ENCODE results near the gene IQCK.
"Not testable (repeated sequence)": the region's sequence is repeated elsewhere in the genome, so short reads cannot be mapped to it uniquely, and the experiment has no call there.

The IQCK gene

GRCh38 chr16:19678804-19679203 is 39.3 kb upstream of the IQCK start:
- H3K9me3 ChIP-seq (ENCODE audit: control insufficient read depth, low read length): peaks cover 4% of the 10 kb centered on the region
- no peak overlapping the region for H2BK12ac ChIP-seq (ENCODE audit: low read length in 2 of 2)
- WGBS: over 99% methylated on average over 7 of the region's 7 CpGs
- no peak overlapping the region for H2BK120ac ChIP-seq (ENCODE audit: low read depth, low read length)
- no peak overlapping the region for H4K8ac ChIP-seq (ENCODE audit: low read length)
- no peak overlapping the region for H3K18ac ChIP-seq (ENCODE audit: low read depth in 1 of 2, low read length in 2 of 2)
- H3K9ac ChIP-seq (ENCODE audit: low read length): no peak overlapping the region
- no peak for DNase-seq
- H3K14ac ChIP-seq (ENCODE audit: low read length in 2 of 2): no peak overlapping the region
- peaks cover 36 to 67% of the 10 kb centered on the region in 2 experiments for H3K36me3 ChIP-seq (ENCODE audit: control insufficient read depth in 1 of 2, insufficient read depth in 2 of 2, low read depth in 1 of 2, low read length in 2 of 2)
- H3K27ac ChIP-seq (ENCODE audit: low read length, poor library complexity, severe bottlenecking): no peak overlapping the region
- no peak overlapping the region for H3K23ac ChIP-seq (ENCODE audit: low read length in 2 of 2)
- no peaks in the 10 kb centered on the region for H3K27me3 ChIP-seq (ENCODE audit: control insufficient read depth in 1 of 2, insufficient read depth in 1 of 2, low read length in 2 of 2)
- H2AK5ac ChIP-seq (ENCODE audit: low read length, severe bottlenecking): no peak overlapping the region
- no peak overlapping the region for H3K4me2 ChIP-seq (ENCODE audit: low read length, poor library complexity, severe bottlenecking)
- no peak overlapping the region for H2BK15ac ChIP-seq (ENCODE audit: low read depth, poor library complexity, severe bottlenecking)
- no peak overlapping the region for H2BK5ac ChIP-seq (ENCODE audit: low read depth, low read length, poor library complexity, severe bottlenecking)
- H4K91ac ChIP-seq (ENCODE audit: low read length): no peak overlapping the region
- H3K4me3 ChIP-seq (ENCODE audit: insufficient read depth in 1 of 2, low read depth in 1 of 2, low read length in 2 of 2): no peak overlapping the region
- H2AFZ ChIP-seq (ENCODE audit: low read depth, low read length): no peak overlapping the region
- H3K79me1 ChIP-seq (replicated peaks; ENCODE audit: low read length, poor library complexity, severe bottlenecking): peaks cover 2% of the 10 kb centered on the region
- H3K4me1 ChIP-seq (ENCODE audit: control insufficient read depth, insufficient read depth, low read depth, low read length): no peaks in the 10 kb centered on the region
- no peak overlapping the region for H3K4ac ChIP-seq (ENCODE audit: low read depth in 1 of 2, low read length in 2 of 2)

DNA sequence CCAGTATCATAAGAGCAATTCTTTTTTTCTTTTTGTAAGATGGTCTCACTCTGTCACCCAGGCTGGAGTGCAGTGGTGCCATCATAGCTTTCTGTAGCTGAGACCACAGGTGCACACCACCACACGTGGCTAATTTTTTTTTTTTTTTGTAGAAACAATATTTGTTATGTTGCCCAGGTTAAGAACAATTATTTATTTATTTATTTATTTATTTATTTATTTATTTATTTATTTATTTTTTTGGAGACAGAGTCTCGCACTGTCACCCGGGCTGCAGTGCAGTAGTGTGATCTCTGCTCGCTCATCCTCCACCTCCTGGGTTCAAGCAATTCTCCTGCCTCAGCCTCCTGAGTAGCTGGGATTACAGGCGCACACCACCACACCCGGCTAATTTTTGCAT is 38.8 kb upstream of the IQCK start:
- not testable (repeated sequence) for H3K4me1 ChIP-seq (ENCODE audit: control insufficient read depth, insufficient read depth, low read depth, low read length); H3K4me3 ChIP-seq (ENCODE audit: insufficient read depth in 1 of 2, low read depth in 1 of 2, low read length in 2 of 2); H3K4me2 ChIP-seq (ENCODE audit: low read length, poor library complexity, severe bottlenecking); H3K27ac ChIP-seq (ENCODE audit: low read length, poor library complexity, severe bottlenecking); H3K4ac ChIP-seq (ENCODE audit: low read depth in 1 of 2, low read length in 2 of 2); H2AFZ ChIP-seq (ENCODE audit: low read depth, low read length); H3K9ac ChIP-seq (ENCODE audit: low read length); H2BK5ac ChIP-seq (ENCODE audit: low read depth, low read length, poor library complexity, severe bottlenecking); H3K79me1 ChIP-seq (replicated peaks; ENCODE audit: low read length, poor library complexity, severe bottlenecking); H4K91ac ChIP-seq (ENCODE audit: low read length); DNase-seq; H2AK5ac ChIP-seq (ENCODE audit: low read length, severe bottlenecking); H4K8ac ChIP-seq (ENCODE audit: low read length); H3K14ac ChIP-seq (ENCODE audit: low read length in 2 of 2); H2BK12ac ChIP-seq (ENCODE audit: low read length in 2 of 2); H3K18ac ChIP-seq (ENCODE audit: low read depth in 1 of 2, low read length in 2 of 2); H3K27me3 ChIP-seq (ENCODE audit: control insufficient read depth in 1 of 2, insufficient read depth in 1 of 2, low read length in 2 of 2); H3K23ac ChIP-seq (ENCODE audit: low read length in 2 of 2); H2BK15ac ChIP-seq (ENCODE audit: low read depth, poor library complexity, severe bottlenecking); H2BK120ac ChIP-seq (ENCODE audit: low read depth, low read length); H3K9me3 ChIP-seq (ENCODE audit: control insufficient read depth, low read length)
- 97% methylated on average over 5 of the region's 6 CpGs for WGBS
- H3K36me3 ChIP-seq (ENCODE audit: control insufficient read depth in 1 of 2, insufficient read depth in 2 of 2, low read depth in 1 of 2, low read length in 2 of 2): peaks cover 39 to 70% of the 10 kb centered on the region in 2 experiments

DNA sequence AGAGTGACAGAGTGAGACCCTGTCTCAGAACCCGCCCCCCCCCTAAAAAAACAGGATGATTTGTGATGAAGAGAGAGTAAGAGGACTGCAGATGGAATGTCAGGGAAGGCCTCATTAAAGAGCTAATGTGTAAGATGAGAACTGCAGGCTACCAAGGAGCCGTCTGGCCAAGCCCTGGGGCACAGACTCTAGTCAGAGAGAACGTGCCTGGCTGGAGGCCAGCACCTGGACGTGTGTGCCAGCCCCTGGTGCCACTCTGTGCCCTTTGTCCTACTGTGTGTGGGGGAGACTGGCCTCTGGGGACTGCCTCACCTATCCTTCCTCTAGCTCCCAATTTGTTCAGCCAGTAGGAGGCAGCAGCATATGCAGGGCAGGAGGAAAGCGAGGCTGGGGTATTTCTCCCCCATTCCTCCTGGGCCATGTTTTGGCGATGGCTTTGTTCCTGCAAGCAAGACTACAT is 37.2 kb upstream of the IQCK start:
- Histone ChIP-seq H2BK5ac (ENCODE audit: low read depth, low read length, poor library complexity, severe bottlenecking) (no peak overlapping the region), H4K8ac (ENCODE audit: low read length) (no peak overlapping the region), H3K14ac (ENCODE audit: low read length in 2 of 2) (no peak overlapping the region), H3K23ac (ENCODE audit: low read length in 2 of 2) (no peak overlapping the region), H2BK15ac (ENCODE audit: low read depth, poor library complexity, severe bottlenecking) (no peak overlapping the region), H3K4me3 (ENCODE audit: insufficient read depth in 1 of 2, low read depth in 1 of 2, low read length in 2 of 2) (no peak overlapping the region), H3K4me2 (ENCODE audit: low read length, poor library complexity, severe bottlenecking) (no peak overlapping the region), H2BK12ac (ENCODE audit: low read length in 2 of 2) (no peak overlapping the region), H2AK5ac (ENCODE audit: low read length, severe bottlenecking) (no peak overlapping the region), H4K91ac (ENCODE audit: low read length) (no peak overlapping the region), H2AFZ (ENCODE audit: low read depth, low read length) (no peak overlapping the region), H3K18ac (ENCODE audit: low read depth in 1 of 2, low read length in 2 of 2) (no peak overlapping the region), H3K27me3 (ENCODE audit: control insufficient read depth in 1 of 2, insufficient read depth in 1 of 2, low read length in 2 of 2) (no peaks in the 10 kb centered on the region), H3K4me1 (ENCODE audit: control insufficient read depth, insufficient read depth, low read depth, low read length) (no peaks in the 10 kb centered on the region), H3K4ac (ENCODE audit: low read depth in 1 of 2, low read length in 2 of 2) (no peak overlapping the region), H2BK120ac (ENCODE audit: low read depth, low read length) (no peak overlapping the region), H3K9me3 (ENCODE audit: control insufficient read depth, low read length) (peaks cover 9% of the 10 kb centered on the region), H3K79me1 (replicated peaks; ENCODE audit: low read length, poor library complexity, severe bottlenecking) (peaks cover 2% of the 10 kb centered on the region), H3K36me3 (ENCODE audit: control insufficient read depth in 1 of 2, insufficient read depth in 2 of 2, low read depth in 1 of 2, low read length in 2 of 2) (peaks cover 45 to 75% of the 10 kb centered on the region in 2 experiments), H3K9ac (ENCODE audit: low read length) (no peak overlapping the region), H3K27ac (ENCODE audit: low read length, poor library complexity, severe bottlenecking) (no peak overlapping the region)
- WGBS: 97% methylated on average over 5 of the region's 6 CpGs
- DNase-seq: no peak

- no peaks in the 10 kb centered on the region for H3K27me3 ChIP-seq (ENCODE audit: control insufficient read depth in 1 of 2, insufficient read depth in 1 of 2, low read length in 2 of 2)
- H3K4me2 ChIP-seq (ENCODE audit: low read length, poor library complexity, severe bottlenecking): no peak overlapping the region
- H4K8ac ChIP-seq (ENCODE audit: low read length): no peak overlapping the region
- no peak overlapping the region for H3K9ac ChIP-seq (ENCODE audit: low read length)
- H3K4me3 ChIP-seq (ENCODE audit: insufficient read depth in 1 of 2, low read depth in 1 of 2, low read length in 2 of 2): no peak overlapping the region
- H3K14ac ChIP-seq (ENCODE audit: low read length in 2 of 2): no peak overlapping the region
- H3K18ac ChIP-seq (ENCODE audit: low read depth in 1 of 2, low read length in 2 of 2): no peak overlapping the region
- H2AFZ ChIP-seq (ENCODE audit: low read depth, low read length): no peak overlapping the region
- H3K4ac ChIP-seq (ENCODE audit: low read depth in 1 of 2, low read length in 2 of 2): no peak overlapping the region
- no peak overlapping the region for H3K27ac ChIP-seq (ENCODE audit: low read length, poor library complexity, severe bottlenecking)
- no peak for DNase-seq
- H2AK5ac ChIP-seq (ENCODE audit: low read length, severe bottlenecking): no peak overlapping the region
- H2BK120ac ChIP-seq (ENCODE audit: low read depth, low read length): no peak overlapping the region
- no peak overlapping the region for H3K23ac ChIP-seq (ENCODE audit: low read length in 2 of 2)
- no peak overlapping the region for H2BK5ac ChIP-seq (ENCODE audit: low read depth, low read length, poor library complexity, severe bottlenecking)
- no peak overlapping the region for H4K91ac ChIP-seq (ENCODE audit: low read length)
- peaks cover 9% of the 10 kb centered on the region for H3K9me3 ChIP-seq (ENCODE audit: control insufficient read depth, low read length)
- no peaks in the 10 kb centered on the region for H3K4me1 ChIP-seq (ENCODE audit: control insufficient read depth, insufficient read depth, low read depth, low read length)
- WGBS: 93% methylated on average over 8 of the region's 12 CpGs
- peaks cover 4% of the 10 kb centered on the region for H3K79me1 ChIP-seq (replicated peaks; ENCODE audit: low read length, poor library complexity, severe bottlenecking)
- peaks cover 43 to 73% of the 10 kb centered on the region in 2 experiments for H3K36me3 ChIP-seq (ENCODE audit: control insufficient read depth in 1 of 2, insufficient read depth in 2 of 2, low read depth in 1 of 2, low read length in 2 of 2)
- no peak overlapping the region for H2BK12ac ChIP-seq (ENCODE audit: low read length in 2 of 2)
- H2BK15ac ChIP-seq (ENCODE audit: low read depth, poor library complexity, severe bottlenecking): no peak overlapping the region
Measured at GRCh38 chr16:19681637-19682036, 36.4 kb upstream of the IQCK start.

Data from mesenchymal stem cell (in vitro differentiated cells and primary cell).